ENCODE results near the gene PPP1R9A. TPM values are rescaled to one million over a fixed set of nuclear protein-coding genes. Genes with fewer than 3 reads are reported as not detected.

PPP1R9A gene
- total RNA-seq, 2 donors from 2014 or later, result not detected

GRCh38 chr7:95342642-95343307, 435.4 kb downstream of the PPP1R9A start:
- Mint-ChIP-seq H3K9me3 (no peaks in the 10 kb centered on the region), H3K36me3 (no peaks in the 10 kb centered on the region), H3K27ac (no peak overlapping the region)
- no peak for DNase-seq (ENCODE audit: low spot score in 2 of 2)
- no peak for ATAC-seq

All from activated naive CD4-positive, alpha-beta T cell treated with anti-CD3 and anti-CD28 coated beads, Interleukin-2, amount 50 U/mL, for 72 hours (primary cell).